ENCODE results near the gene PPM1M. TPM values are rescaled to one million over a fixed set of nuclear protein-coding genes. Genes with fewer than 3 reads are reported as not detected.

The PPM1M gene
- total RNA-seq, 2 experiments from 2014 or later: 69.7 to 74.9 TPM

DNA sequence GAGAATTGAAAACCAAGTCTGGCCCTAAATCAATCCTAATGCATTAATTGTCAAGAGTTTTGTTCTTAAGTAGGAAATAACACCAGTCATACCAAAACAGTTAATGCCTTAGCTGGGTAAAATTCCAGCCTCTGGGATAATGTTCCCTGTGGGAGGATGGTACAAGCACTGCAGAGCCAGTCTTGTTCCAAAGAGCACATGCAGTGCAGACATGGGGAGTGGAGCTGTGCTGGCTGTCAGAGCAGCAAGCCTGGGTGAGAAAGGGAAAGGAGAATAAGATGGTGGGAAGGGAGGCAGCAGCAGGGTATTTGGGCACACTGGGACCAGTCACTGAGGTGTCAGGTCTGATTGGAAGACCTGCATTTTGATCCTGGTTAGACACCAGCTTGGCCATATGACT, 35.5 kb upstream of the PPM1M start:
- no peak overlapping the region for H3K4me3 Mint-ChIP-seq
- H3K9me3 Mint-ChIP-seq: no peaks in the 10 kb centered on the region
- H3K36me3 Mint-ChIP-seq: peaks cover 50% of the 10 kb centered on the region
- DNase-seq: no peak
- no peaks in the 10 kb centered on the region for H3K27me3 Mint-ChIP-seq
- peaks cover 8% of the 10 kb centered on the region for H3K4me1 Mint-ChIP-seq
- H3K27ac Mint-ChIP-seq: no peak overlapping the region

DNA sequence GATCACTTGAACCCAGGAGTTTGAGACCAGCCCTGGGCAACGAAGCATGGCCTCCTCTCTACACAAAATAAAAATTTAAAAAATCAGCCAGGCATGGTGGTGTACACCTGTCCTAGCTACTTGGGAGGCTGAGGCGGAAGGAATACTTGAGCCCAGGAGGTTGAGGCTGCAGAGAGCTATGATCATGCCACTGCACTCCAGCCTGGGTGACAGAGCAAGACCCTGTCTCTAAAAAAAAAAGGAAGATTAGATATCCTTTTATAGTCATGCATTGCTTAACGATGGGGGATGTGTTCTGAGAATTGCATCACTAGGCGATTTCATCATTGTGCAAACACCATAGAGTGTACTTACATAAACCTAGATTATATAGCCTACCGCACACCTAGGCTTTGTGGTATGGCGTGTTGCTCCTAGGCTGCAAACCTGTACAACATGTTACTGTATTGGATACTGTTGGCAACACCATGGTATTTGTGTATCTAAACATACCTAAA, 35.0 kb upstream of the PPM1M start:
- no peaks in the 10 kb centered on the region for H3K9me3 Mint-ChIP-seq
- H3K27me3 Mint-ChIP-seq: no peaks in the 10 kb centered on the region
- no peak for DNase-seq
- H3K36me3 Mint-ChIP-seq: peaks cover 50% of the 10 kb centered on the region
- peaks cover 3% of the 10 kb centered on the region for H3K4me1 Mint-ChIP-seq
- H3K27ac Mint-ChIP-seq: no peak overlapping the region
- H3K4me3 Mint-ChIP-seq: no peak overlapping the region

DNA sequence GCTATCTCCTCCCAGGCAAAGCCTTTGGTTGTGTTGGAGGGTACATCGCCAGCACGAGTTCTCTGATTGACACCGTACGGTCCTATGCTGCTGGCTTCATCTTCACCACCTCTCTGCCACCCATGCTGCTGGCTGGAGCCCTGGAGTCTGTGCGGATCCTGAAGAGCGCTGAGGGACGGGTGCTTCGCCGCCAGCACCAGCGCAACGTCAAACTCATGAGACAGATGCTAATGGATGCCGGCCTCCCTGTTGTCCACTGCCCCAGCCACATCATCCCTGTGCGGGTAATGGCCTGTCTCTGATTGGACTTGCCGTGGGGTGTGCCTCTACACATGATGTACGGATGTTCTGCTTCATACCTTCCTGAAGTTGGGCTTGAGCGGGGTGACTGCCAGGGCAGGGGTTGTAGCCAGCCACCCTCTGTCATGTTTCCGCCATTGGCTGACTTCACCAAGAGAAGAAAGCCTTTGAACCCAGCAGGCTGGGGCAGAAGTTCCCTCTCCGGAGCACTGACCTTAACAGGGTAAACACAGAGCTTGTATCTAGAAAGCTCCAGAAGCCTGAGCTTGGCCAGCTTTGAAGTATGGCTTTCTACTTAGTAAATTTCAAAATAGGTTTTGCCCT, 34.2 kb upstream of the PPM1M start:
- Mint-ChIP-seq H3K36me3 (peaks cover 48% of the 10 kb centered on the region), H3K27ac (no peak overlapping the region), H3K4me3 (no peak overlapping the region), H3K4me1 (no peaks in the 10 kb centered on the region), H3K9me3 (no peaks in the 10 kb centered on the region), H3K27me3 (no peaks in the 10 kb centered on the region)
- DNase-seq: no peak

DNA sequence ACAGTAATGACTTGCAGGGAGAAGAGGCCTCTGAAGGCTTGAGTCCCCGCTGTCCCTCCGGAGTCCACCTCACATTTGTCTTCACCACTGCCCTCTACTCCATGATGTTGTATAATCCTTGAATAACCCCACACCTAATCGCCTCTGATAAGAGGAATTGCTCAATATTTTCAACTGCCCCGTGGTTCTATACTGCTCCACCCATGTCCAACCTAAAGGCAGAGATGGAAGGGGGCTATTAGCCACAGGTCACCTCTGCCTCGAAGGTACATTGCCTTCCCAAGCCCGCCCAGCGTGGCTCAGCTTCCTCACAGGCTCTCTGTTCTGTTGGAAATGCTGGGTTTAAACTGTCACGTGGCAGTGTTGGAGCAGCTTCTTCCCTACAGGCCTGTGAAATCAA, 32.6 kb upstream of the PPM1M start:
- H3K27ac Mint-ChIP-seq: no peak overlapping the region
- H3K4me3 Mint-ChIP-seq: no peak overlapping the region
- peaks cover 15% of the 10 kb centered on the region for H3K4me1 Mint-ChIP-seq
- no peaks in the 10 kb centered on the region for H3K27me3 Mint-ChIP-seq
- H3K9me3 Mint-ChIP-seq: no peaks in the 10 kb centered on the region
- DNase-seq: no peak
- H3K36me3 Mint-ChIP-seq: peaks cover 39% of the 10 kb centered on the region

DNA sequence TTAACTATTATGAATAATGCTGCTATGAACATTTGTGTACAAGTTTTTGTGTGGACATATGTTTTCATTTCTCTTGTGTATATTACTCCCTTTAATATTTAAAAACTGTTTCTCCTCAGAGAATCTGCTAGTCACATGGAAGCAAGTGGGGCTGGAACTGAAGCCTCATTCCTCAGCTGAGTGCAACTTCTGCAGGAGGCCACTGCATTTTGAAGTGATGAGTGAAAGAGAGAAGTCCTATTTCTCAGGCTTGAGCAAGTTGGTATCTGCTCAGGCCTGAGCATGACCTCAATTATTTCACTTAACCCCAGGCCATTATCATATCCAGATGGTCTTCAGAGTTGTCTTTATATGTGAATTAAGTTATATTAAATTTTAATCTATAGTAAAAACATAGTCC, 31.7 kb upstream of the PPM1M start:
- Mint-ChIP-seq H3K27me3 (no peaks in the 10 kb centered on the region), H3K9me3 (no peaks in the 10 kb centered on the region), H3K36me3 (peaks cover 35% of the 10 kb centered on the region), H3K27ac (no peak overlapping the region), H3K4me1 (peaks cover 24% of the 10 kb centered on the region), H3K4me3 (no peak overlapping the region)
- DNase-seq: no peak

DNA sequence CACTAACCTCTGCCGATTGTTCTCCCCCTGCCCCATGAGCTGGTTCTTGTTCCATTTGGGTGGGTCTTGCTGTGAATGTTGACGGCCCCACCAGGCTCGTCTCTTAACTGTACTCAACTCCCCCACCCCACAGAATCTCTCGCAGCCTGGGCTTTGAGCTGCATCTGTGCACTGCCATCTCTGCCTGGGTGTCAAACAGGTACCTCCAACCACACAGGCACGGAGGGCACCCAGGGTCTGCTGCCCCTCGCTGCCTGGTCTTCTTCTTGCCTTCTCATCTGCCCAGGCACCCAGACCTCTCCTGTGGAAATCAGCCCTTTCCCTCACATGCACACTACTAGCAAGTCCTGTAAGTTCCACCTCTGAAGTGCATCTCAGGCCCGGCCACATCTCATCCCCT, 30.2 kb upstream of the PPM1M start:
- Mint-ChIP-seq H3K27ac (no peak overlapping the region), H3K27me3 (no peaks in the 10 kb centered on the region), H3K36me3 (peaks cover 31% of the 10 kb centered on the region), H3K4me3 (no peak overlapping the region), H3K9me3 (no peaks in the 10 kb centered on the region), H3K4me1 (peaks cover 31% of the 10 kb centered on the region)
- no peak for DNase-seq

DNA sequence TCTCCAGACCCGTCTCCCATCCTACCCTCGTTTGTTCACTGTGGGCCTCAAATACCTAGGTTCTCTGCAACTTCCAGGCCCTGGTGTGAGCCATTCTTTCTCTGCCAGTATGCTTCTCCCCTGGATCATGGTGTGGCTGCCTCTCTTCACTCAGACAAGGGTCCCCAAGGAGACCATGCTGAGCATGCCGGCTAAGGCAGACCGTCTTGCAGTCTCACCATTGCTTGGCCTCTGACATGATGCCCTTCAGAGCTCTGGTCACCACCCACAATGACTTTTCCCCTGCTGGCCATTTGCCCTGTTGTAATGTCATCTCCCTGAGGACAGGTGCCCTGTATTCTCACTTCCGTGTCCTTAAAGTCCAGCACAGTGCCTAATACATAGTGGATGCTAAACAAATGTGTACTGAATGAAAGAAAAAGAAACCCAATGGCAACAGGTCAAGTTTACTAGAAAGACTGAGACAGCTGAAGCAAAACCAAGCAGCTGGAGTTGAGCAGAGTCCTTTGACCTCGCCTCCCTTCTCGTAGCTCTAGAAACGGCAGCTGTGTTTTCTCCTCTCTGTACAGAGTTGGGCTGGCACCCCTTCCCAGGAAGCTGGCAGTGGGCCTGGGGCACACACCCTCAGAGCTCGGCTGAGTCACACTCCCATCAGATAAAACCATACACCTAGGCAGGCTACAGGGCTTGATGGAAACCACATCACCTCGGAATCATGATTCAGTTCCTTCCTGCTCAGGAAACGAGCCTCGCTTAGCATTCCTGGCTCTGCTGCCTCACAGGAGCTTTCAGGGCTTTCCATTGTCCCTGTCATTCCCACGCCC, 28.8 kb upstream of the PPM1M start:
- H3K27me3 Mint-ChIP-seq: no peaks in the 10 kb centered on the region
- no peak for DNase-seq
- H3K4me3 Mint-ChIP-seq: peak overlapping the region; percentile 11
- peaks cover 40% of the 10 kb centered on the region for H3K4me1 Mint-ChIP-seq
- H3K36me3 Mint-ChIP-seq: peaks cover 30% of the 10 kb centered on the region
- H3K9me3 Mint-ChIP-seq: no peaks in the 10 kb centered on the region
- H3K27ac Mint-ChIP-seq: peak overlapping the region; percentile 82

DNA sequence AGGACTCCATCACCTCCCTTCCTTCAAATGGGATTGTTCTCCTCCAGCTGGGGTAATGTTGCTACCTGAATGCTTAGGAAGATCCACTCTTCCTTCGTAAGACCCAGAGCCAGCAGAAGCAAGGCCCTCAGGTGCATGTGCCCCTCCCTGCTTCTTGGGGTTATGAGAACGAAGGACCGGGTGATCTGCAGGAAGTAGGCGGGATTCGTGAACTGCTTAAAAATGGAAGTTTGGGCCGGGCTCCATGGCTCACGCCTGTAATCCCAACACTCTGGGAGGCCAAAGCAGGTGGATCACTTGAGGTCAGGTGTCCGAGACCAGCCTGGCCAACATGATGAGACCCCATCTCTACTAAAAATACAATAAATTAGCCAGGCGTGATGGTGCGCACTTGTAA, 28.2 kb upstream of the PPM1M start:
- no peak for DNase-seq
- H3K27me3 Mint-ChIP-seq: no peaks in the 10 kb centered on the region
- H3K4me3 Mint-ChIP-seq: peak overlapping the region; percentile 11
- H3K36me3 Mint-ChIP-seq: peaks cover 27% of the 10 kb centered on the region
- H3K27ac Mint-ChIP-seq: peak overlapping the region; percentile 82
- no peaks in the 10 kb centered on the region for H3K9me3 Mint-ChIP-seq
- peaks cover 46% of the 10 kb centered on the region for H3K4me1 Mint-ChIP-seq

DNA sequence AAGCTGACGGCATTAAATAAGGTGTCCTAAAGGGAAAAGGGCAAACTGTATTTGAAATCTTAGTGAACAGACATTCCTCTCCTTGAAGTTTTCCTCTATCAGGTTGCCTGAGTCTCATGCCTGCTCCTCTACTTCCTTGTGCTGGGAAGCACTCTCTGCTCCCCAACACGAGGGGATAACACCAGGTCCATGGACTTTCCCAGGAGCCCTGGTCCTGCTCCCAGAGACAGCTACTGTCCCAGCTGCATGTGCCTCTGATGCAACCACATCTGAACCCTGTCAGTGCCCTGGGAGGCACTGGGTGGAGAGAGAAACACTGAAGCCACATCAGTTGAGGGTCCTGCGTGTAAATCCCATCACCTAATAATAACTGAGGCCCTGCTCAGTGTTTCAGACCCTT, 27.5 kb upstream of the PPM1M start:
- H3K27ac Mint-ChIP-seq: peak overlapping the region; percentile 82
- H3K4me3 Mint-ChIP-seq: peak overlapping the region; percentile 63
- H3K36me3 Mint-ChIP-seq: peaks cover 23% of the 10 kb centered on the region
- H3K4me1 Mint-ChIP-seq: peaks cover 49% of the 10 kb centered on the region
- H3K9me3 Mint-ChIP-seq: no peaks in the 10 kb centered on the region
- DNase-seq: no peak
- no peaks in the 10 kb centered on the region for H3K27me3 Mint-ChIP-seq

DNA sequence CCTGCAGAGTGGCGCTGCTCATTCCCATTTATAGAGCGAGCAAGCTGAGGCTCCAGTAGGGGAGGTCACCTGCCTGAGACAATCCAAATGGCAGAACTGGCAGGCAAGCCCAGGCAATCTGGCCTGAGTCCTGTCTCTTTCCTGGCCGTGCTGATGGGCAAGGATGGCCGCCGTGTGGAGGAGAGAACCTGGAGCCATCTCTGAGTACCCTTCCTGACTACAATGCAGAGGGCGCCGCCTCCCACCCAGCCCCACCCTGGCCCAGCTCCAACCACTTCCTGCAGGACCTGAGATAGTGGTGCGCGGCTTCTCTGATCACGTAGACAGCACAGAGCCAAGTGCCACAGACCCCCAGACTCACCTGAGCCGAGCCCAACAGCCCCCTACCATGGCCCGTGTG, 27.1 kb upstream of the PPM1M start:
- H3K36me3 Mint-ChIP-seq: peaks cover 22% of the 10 kb centered on the region
- H3K27ac Mint-ChIP-seq: peak overlapping the region; percentile 82
- H3K4me1 Mint-ChIP-seq: peaks cover 53% of the 10 kb centered on the region
- peak overlapping the region; percentile 63 for H3K4me3 Mint-ChIP-seq
- peak; percentile 45 for DNase-seq
- no peaks in the 10 kb centered on the region for H3K9me3 Mint-ChIP-seq
- no peaks in the 10 kb centered on the region for H3K27me3 Mint-ChIP-seq

DNA sequence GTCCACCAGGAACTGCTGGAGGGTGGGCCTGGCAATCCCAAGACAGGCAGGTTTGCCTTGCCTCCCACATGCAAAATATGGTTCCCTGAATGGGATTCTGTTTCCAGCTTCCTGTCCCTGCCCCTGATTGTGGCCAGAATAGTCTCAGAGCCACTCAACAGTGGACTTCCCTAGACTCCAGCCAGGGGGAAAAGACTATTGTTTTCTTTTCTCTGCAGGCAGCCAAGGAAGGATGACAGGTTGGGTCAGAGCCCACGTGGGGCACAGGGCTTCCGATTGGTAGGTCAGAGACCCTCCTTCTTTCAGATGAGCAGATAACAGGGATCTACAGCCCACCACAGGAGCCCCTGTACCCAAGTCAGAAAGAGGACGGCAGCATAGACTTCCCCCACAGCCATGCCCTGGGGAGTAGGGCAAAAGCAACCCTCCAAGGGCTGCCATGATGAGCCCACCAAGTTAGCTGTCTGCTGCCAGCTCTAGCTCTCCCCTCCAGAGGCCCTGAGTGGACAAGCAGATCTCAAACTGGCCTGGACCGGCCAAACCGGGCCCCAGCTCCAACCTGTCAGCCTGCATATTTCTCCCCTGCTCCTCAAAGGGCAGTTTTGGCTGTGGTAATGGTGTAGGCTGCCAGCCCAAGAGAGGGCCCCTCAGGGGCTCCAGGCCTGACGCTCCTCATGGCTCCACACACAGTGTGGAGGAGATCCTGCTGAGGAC, 26.5 kb upstream of the PPM1M start:
- Mint-ChIP-seq H3K36me3 (peaks cover 21% of the 10 kb centered on the region), H3K4me1 (peaks cover 60% of the 10 kb centered on the region), H3K4me3 (peak overlapping the region; percentile 10), H3K9me3 (no peaks in the 10 kb centered on the region), H3K27me3 (no peaks in the 10 kb centered on the region), H3K27ac (peak overlapping the region; percentile 70)
- no peak for DNase-seq

DNA sequence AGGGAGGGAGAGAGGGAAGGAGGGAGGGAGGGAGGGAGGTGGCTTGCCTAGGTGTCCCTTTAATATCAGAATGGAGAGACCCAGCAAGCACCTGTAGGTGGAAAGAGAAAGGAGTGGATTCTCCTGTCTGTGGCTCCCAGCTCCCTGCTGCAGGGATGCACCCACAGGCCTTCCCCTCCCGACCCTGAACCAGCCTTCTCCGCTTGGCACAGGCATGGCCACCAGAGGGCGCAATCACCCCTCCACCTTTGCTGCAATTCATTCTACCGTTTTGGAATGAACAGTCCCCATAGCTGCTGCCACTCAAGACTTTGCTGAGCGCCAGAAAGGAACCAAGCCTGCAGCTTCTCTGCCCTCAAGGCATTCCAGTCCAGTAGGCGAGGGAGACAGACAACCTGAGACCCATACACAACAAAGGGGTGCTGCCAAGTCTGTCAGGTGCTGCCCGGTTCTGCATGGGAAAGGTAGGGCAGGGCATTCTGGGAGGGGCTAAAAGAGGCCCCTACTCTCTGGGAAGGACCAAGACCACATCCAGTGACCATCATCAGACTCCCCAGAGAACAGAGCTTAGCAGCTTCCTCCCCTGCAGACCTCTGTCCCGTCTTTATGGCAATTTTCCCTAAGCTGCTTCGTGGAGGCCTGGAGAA, 25.1 kb upstream of the PPM1M start:
- H3K27ac Mint-ChIP-seq: no peak overlapping the region
- peaks cover 71% of the 10 kb centered on the region for H3K4me1 Mint-ChIP-seq
- DNase-seq: peak; percentile 84
- no peaks in the 10 kb centered on the region for H3K9me3 Mint-ChIP-seq
- H3K27me3 Mint-ChIP-seq: no peaks in the 10 kb centered on the region
- H3K36me3 Mint-ChIP-seq: peaks cover 12% of the 10 kb centered on the region
- peak overlapping the region; percentile 25 for H3K4me3 Mint-ChIP-seq

DNA sequence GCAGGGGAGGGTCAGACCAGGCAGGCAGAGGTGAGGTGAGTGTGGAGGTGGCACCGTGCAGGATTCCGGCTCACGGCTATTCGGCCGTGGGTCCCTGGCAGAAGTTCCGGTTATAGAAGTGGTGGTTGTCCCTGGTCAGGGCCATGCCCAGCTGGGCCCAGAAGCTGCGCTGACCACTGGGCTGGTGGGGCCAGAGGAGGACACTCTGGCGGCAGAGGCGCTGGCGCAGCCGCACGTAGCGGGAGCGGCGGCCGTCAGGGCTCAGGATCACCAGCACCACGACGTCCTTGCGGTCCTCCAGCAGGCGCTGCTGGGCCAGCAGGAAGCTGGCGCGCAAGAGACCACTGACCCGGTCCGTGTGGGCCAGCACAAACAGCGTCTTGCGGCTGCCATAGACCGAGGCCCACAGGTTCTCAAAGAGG, 24.4 kb upstream of the PPM1M start:
- no peak overlapping the region for H3K27ac Mint-ChIP-seq
- no peaks in the 10 kb centered on the region for H3K9me3 Mint-ChIP-seq
- H3K4me1 Mint-ChIP-seq: peaks cover 77% of the 10 kb centered on the region
- H3K27me3 Mint-ChIP-seq: no peaks in the 10 kb centered on the region
- no peak overlapping the region for H3K4me3 Mint-ChIP-seq
- no peak for DNase-seq
- peaks cover 9% of the 10 kb centered on the region for H3K36me3 Mint-ChIP-seq

DNA sequence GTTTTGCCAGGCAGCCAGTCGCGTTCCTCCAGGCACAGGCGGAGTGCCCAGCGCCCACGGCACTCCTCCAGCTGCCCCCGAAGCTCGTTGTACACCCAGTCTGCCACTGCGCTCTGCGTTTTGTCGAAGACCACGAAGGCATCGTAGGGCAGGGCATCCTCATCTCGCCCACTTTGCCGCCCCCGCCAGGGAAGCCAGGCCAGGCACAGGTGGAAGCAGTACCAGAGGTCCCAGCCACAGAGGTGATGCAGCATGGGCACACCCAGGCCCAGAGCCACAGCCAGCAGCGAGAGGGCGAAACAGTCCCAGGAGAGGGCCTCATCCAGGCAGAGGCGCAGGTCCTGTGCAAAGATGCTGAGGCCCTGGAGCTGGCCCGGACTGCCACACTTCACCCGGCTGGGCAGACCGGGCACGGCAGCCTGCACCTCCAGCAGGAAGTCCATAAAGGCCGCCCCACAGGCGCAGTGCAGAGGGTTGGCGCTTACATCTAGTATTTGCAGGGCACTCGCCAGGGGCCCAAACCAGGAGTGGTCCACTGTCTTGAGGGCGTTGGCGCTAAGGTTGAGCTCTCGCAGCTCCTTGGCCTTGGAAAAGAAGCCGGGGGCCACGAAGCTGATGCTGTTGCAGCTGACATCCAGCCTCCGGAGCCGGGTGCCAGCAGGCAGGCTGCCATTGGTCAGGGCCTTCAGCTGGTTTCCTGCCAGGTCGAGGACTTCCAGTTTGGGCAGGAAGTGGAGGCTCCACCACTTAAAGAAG, 23.8 kb upstream of the PPM1M start:
- H3K36me3 Mint-ChIP-seq: peaks cover 10% of the 10 kb centered on the region
- peak; percentile 65 for DNase-seq
- H3K4me1 Mint-ChIP-seq: peaks cover 80% of the 10 kb centered on the region
- H3K27ac Mint-ChIP-seq: peak overlapping the region; percentile 77
- H3K9me3 Mint-ChIP-seq: no peaks in the 10 kb centered on the region
- H3K27me3 Mint-ChIP-seq: no peaks in the 10 kb centered on the region
- H3K4me3 Mint-ChIP-seq: peak overlapping the region; percentile 79
